Lung (tissue), 16 donors: Measurements from ENCODE around the gene LIN9. TPM values are rescaled to one million over a fixed set of nuclear protein-coding genes. Genes with fewer than 3 reads are reported as not detected.

Experiments
- ATAC-seq: fragments of 200-7000 bp; cut with Tn5 transposase; one replicate; pipeline ENCODE4 v1.9.1; 2020; ENCODE audit warnings: moderate number of reproducible peaks; ENCODE audit not compliant: insufficient read depth, low FRiP score
- DNase-seq, 3 donors: peaks; one replicate each; pipeline ENCODE4 v3.0.0-alpha.2; 2013 to 2017
- H3K27ac ChIP-seq, 2 donors: one replicate each; pipeline ENCODE4 v1.5.1; 2013; ENCODE audit warnings: mild to moderate bottlenecking in 2 of 2, moderate library complexity in 2 of 2, control low read depth in 1 of 2, inconsistent platforms in 1 of 2, low read depth in 1 of 2, low read length in 1 of 2
- H3K27me3 ChIP-seq, 3 donors: one replicate each; pipeline ENCODE4 v1.5.1; 2013; ENCODE audit warnings: low read length in 2 of 3; ENCODE audit not compliant: control insufficient read depth in 3 of 3, insufficient read depth in 3 of 3
- H3K36me3 ChIP-seq, 4 donors: one replicate each; pipeline ENCODE4 v1.5.1; 2013; ENCODE audit warnings: low read length in 4 of 4, mild to moderate bottlenecking in 1 of 4, moderate library complexity in 1 of 4; ENCODE audit not compliant: control insufficient read depth in 4 of 4, insufficient read depth in 4 of 4
- H3K4me1 ChIP-seq, 5 donors: one replicate each; pipeline ENCODE4 v1.5.1; 2013; ENCODE audit warnings: low read length in 5 of 5, mild to moderate bottlenecking in 2 of 5, moderate library complexity in 1 of 5; ENCODE audit not compliant: control insufficient read depth in 5 of 5, insufficient read depth in 5 of 5
- H3K4me3 ChIP-seq: one replicate; pipeline ENCODE4 v1.5.1; 2013; ENCODE audit warnings: mild to moderate bottlenecking, control low read depth, moderate library complexity
- H3K9ac ChIP-seq, 2 donors: one replicate each; pipeline ENCODE4 v1.5.1; 2013; ENCODE audit warnings: low read length in 2 of 2, control low read depth in 1 of 2; ENCODE audit not compliant: insufficient read depth in 1 of 2
- H3K9me3 ChIP-seq, 4 donors: one replicate each; pipeline ENCODE4 v1.5.1; 2013; ENCODE audit warnings: low read length in 3 of 4, mild to moderate bottlenecking in 1 of 4, moderate library complexity in 1 of 4; ENCODE audit not compliant: control insufficient read depth in 4 of 4, insufficient read depth in 3 of 4
- WGBS, 2 donors: extraction: QIAGEN DNeasy Blood & Tissue Kit; methylation state at CpG; one replicate each; pipeline ENCODE4 v1.1.7; 2013; 5-methylcytosine and 5-hydroxymethylcytosine counted together
- long read RNA-seq, 5 donors: transcript quantifications; one replicate each; lab custom pipeline, GENCODE V29; 2026
- polyA plus RNA-seq, 2 donors: library from polyadenylated mRNA; stranded (reverse); fragments of 200-250 nt; gene quantifications; one replicate each; pipeline ENCODE4 v1.2.1, GENCODE V29; 2013
- total RNA-seq, 2 donors: library from RNA; depleted of rRNA in 1 of 2; stranded (reverse); fragments of >200 nt in 1 of 2; gene quantifications; one replicate each; pipeline ENCODE4 v1.2.1, GENCODE V29; 2014 to 2021
- TF ChIP-seq, protein P1 (sequence below): IDR thresholded peaks from 2 replicates; pipeline ENCODE4 v1.5.1; 2012; ENCODE audit warnings: mild to moderate bottlenecking; ENCODE audit errors: control extremely low read depth, extremely low read depth
- donor health status: control.
- donor health status: control.
- donor health status: Bipolar disorder and iron deficiency.
- donor health status: healthy.
- donor health status: DM: yes; HTN: yes; CAD: no.

Gene LIN9, protein sequence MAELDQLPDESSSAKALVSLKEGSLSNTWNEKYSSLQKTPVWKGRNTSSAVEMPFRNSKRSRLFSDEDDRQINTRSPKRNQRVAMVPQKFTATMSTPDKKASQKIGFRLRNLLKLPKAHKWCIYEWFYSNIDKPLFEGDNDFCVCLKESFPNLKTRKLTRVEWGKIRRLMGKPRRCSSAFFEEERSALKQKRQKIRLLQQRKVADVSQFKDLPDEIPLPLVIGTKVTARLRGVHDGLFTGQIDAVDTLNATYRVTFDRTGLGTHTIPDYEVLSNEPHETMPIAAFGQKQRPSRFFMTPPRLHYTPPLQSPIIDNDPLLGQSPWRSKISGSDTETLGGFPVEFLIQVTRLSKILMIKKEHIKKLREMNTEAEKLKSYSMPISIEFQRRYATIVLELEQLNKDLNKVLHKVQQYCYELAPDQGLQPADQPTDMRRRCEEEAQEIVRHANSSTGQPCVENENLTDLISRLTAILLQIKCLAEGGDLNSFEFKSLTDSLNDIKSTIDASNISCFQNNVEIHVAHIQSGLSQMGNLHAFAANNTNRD
- 1 to 10 TPM; 2.6 to 9.7 TPM for total RNA-seq
- polyA plus RNA-seq = 1 to 10 TPM; 1.4 to 2.3 TPM
- long read RNA-seq, donor 1, partial matches to known transcripts = 0 of 1 reads
- long read RNA-seq, donor 1, other reads (novel, unspliced or antisense) = 0 of 1 reads
- long read RNA-seq, donor 2 = 0 reads
- long read RNA-seq, donor 3, partial matches to known transcripts = 0 of 1 reads
- long read RNA-seq, donor 3, other reads (novel, unspliced or antisense) = 0 of 1 reads
- long read RNA-seq, donor 4, partial matches to known transcripts = 0 of 1 reads
- long read RNA-seq, donor 4, other reads (novel, unspliced or antisense) = 0 of 1 reads
- long read RNA-seq, donor 5, partial matches to known transcripts = 0 of 3 reads
- long read RNA-seq, donor 5, other reads (novel, unspliced or antisense) = 0 of 3 reads

DNA sequence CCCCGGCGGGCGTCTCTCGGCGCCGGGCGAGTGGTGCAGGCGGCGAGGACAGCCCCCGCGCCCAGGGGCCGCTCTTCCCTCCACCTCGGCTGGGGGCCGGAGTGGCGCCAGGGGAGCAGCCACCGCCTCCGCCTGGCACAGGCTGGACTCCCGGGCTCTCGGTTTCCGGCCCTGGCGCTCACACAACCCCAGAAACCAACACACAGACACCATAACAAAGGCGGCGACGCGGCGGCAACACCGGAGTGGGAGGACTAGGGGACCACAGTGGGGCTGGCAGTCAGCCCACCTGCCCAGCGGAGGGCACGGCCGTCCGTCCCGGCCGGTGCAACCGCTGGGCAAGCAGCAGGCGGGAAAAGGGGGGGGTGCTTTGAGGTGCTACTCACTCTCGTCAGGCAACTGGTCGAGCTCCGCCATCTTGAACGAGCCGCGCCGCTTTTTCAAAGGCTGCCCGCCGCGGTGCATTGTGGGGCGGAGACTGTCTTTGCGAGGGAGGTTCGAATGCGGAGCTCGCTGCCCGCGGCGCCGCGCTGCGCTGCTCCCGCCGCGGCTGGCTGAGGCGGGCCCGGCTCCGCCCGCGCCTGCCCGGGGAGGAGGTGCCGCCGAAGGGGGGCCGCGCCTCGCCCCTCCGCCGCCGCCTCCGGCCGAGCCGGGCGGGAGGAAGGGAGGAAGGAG, at the start of gene LIN9:
LIN9 (minus strand) TSS at position 442 of the 675 bp plus-strand sequence; CDS start at position 417, 25 bp downstream.
- TF ChIP-seq, protein P1, sequence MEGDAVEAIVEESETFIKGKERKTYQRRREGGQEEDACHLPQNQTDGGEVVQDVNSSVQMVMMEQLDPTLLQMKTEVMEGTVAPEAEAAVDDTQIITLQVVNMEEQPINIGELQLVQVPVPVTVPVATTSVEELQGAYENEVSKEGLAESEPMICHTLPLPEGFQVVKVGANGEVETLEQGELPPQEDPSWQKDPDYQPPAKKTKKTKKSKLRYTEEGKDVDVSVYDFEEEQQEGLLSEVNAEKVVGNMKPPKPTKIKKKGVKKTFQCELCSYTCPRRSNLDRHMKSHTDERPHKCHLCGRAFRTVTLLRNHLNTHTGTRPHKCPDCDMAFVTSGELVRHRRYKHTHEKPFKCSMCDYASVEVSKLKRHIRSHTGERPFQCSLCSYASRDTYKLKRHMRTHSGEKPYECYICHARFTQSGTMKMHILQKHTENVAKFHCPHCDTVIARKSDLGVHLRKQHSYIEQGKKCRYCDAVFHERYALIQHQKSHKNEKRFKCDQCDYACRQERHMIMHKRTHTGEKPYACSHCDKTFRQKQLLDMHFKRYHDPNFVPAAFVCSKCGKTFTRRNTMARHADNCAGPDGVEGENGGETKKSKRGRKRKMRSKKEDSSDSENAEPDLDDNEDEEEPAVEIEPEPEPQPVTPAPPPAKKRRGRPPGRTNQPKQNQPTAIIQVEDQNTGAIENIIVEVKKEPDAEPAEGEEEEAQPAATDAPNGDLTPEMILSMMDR = no peak
- Histone ChIP-seq H3K4me1 (peaks cover 0 to 17% (median 4%) of the 10 kb centered on the region in 5 donors), H3K4me3 (peak within 1 kb of the TSS; percentile 88), H3K9me3 (no peaks in the 10 kb centered on the region), H3K27ac (peak within 1 kb of the TSS; percentile 73 to 90), H3K27me3 (no peaks in the 10 kb centered on the region), H3K9ac (peak within 1 kb of the TSS; percentile 68 to 80), H3K36me3 (no peaks in the 10 kb centered on the region)
- peak; percentile 95 to 96 (median 95) for DNase-seq
- peak; percentile 94 for ATAC-seq
- WGBS, 2 donors = 0% methylated on average over 49 to 77 of the region's 77 CpGs

DNA sequence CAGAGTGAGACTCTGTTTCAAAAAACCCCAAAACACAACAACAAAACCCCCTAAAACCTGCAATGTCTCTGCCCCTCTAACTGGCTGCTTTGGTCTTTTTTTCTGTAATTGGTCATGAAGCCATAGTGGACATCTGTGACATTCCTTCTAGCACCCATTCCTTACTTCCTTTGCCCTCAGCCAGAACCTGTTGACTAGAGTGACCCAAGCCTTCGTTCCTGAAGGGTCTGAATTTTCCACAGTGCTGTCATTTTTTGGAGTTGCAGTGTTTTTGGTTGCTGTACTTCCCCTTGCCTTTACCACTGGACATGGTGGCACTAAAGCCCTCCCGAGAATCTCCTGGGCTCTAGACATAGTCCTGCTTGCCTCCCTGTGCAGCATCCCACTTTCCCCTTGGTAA, 48.5 kb upstream of the LIN9 start:
- Histone ChIP-seq H3K4me3 (no peak overlapping the region), H3K36me3 (peaks cover 11 to 27% (median 17%) of the 10 kb centered on the region in 4 donors), H3K4me1 (peaks cover 0 to 6% (median 0%) of the 10 kb centered on the region in 5 donors), H3K27ac (no peak overlapping the region), H3K9me3 (peaks cover 0 to 2% (median 0%) of the 10 kb centered on the region in 4 donors), H3K27me3 (no peaks in the 10 kb centered on the region), H3K9ac (no peak overlapping the region)
- no peak for ATAC-seq
- WGBS, 2 donors = 93 to 94% methylated on average over 2 of the region's 2 CpGs
- TF ChIP-seq, protein P1 = no peak
- no peak for DNase-seq

DNA sequence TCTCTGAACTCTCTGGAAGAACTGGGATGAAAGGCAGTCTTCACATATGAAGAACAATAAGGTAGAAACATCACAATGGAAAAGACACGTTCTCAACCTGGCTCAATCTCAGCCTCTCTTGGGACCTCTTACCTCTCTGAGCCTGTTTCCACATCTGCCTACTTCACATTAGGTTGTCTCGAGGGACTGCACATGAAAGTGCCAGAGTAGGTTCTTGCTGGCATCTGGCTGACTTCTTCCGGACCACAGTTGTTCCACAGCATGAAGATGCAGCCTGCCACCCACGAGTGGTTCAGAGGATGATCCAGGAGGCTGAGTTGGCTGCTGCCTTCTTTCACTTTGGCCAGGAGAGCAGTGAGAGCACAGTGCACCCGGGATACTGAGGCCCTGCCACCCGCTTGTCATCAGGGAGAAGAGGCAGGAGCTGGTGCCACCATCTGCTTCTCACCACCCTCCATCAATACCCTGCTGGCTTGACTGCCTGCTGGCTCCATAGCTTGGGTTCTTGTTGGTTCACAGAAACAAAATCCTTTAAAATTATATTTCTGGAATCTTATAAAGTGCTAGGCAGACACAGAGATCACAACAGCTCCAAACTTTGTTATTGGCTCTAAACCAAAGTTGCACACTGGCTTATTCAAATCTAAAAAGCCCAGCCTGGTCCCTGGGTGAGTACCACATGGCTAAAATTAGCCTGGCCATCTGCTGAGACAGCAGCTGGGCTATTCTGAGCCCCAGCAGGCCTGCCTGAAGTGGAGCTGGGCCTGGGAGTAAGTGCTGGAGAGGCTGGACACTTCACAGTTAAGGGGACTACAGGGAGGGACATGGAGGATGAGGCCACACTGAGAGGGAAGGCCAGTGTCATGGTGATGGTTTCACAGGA, 46.9 kb upstream of the LIN9 start:
- Histone ChIP-seq H3K27ac (peak overlapping the region in 1 of 2 donors; percentile 29), H3K27me3 (no peaks in the 10 kb centered on the region), H3K9me3 (peaks cover 0 to 2% (median 0%) of the 10 kb centered on the region in 4 donors), H3K9ac (no peak overlapping the region), H3K4me1 (peaks cover 0 to 6% (median 0%) of the 10 kb centered on the region in 5 donors), H3K4me3 (no peak overlapping the region), H3K36me3 (peaks cover 3 to 18% (median 7%) of the 10 kb centered on the region in 4 donors)
- TF ChIP-seq, protein P1 = no peak
- WGBS, 2 donors = 87 to 89% methylated on average over 6 of the region's 6 CpGs
- DNase-seq (peak in 1 of 3 donors; percentile 29), ATAC-seq (no peak)
